DMS53 treated with DMSO at 0.1 percent for 48 hours (cell line): Measurements from ENCODE around the gene HYPK.
A peak's percentile ranks its signal among the peaks of the same experiment; 100 is the strongest.

Source experiments
- DNase-seq: peaks from one replicate; lab custom pipeline; 2025; ENCODE audit not compliant: unreplicated experiment; lab: John Stamatoyannopoulos, UW

HYPK gene

GRCh38 chr15:43800286-43801141 is at the start of gene HYPK:
Gene HYPK (plus strand): TSS chr15:43800599. CDS start chr15:43800623, 24 bp downstream.
- DNase-seq = peak; percentile 42

GRCh38 chr15:43751885-43752284 is 48.5 kb upstream of the HYPK start:
- DNase-seq = no peak

DNA sequence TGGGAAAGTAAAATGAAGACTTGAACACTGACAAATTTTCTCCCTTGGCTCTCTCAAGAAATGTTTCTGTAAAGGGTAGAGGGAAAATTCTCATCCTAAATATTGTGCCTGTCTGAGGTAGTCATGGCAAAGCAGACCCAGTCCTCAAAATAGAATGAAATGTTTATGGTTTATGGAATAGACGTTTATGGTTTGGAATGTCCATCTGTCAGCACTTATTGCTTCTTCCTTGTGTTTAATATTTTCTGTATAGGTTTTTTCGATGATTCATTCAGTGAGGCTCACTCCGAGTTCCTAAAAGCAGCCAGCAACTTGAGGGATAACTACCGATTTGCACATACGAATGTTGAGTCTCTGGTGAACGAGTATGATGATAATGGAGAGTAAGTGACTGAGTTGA is 37.6 kb upstream of the HYPK start:
- DNase-seq = no peak

GRCh38 chr15:43763819-43764446 is 36.5 kb upstream of the HYPK start:
- no peak for DNase-seq

DNA sequence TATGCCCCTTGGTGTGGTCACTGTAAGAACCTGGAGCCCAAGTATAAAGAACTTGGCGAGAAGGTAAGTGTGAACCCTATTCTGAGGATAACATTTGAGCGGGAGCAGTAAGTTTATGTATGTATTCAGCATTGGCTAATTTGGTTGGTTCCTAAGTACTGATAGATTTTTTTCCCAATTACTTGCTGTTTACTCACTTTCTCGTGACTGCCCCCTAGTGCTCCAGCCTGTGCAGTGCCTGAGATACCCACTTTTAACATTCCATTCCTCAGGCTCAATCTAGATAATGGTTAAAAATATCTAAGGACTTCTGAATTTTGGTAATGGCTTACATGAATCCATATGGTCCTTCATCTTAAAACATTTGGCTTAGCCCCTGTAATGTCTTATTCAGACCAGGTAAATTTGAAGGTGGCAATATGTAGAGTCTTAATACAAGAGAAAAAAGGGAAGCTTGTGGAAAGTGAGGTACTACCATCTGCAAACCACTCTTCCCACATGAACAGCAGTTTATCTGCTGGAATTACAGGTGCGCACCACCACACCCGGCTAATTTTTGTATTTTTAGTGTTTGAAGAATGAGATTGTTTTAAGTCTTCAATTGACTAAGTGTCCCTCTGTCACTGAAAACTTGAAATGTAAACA is 30.7 kb upstream of the HYPK start:
- DNase-seq = peak; percentile 23

- DNase-seq = no peak
Measured at GRCh38 chr15:43771816-43772215, 28.6 kb upstream of the HYPK start.

GRCh38 chr15:43772624-43773023 is 27.8 kb upstream of the HYPK start:
- DNase-seq = no peak

DNA sequence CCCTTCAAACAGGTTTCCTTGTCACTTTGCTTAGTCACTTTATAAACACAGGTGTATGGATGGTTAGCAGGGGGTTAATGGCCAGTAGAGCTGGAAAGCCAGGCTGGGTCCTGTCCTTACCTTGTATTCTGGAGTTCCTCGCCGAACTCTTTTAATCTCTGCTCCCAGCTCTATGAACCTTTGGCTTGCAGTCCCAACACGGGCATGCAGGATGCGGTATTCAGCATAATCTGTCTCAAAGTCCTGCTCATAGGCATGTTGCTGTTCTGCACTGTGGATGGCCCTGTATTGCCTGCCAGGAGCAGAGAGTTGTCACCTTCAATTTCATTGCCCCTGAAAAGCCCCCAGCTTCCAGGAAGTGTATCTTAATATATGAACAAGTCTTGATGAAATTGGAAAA is 26.3 kb upstream of the HYPK start:
- DNase-seq = no peak

DNA sequence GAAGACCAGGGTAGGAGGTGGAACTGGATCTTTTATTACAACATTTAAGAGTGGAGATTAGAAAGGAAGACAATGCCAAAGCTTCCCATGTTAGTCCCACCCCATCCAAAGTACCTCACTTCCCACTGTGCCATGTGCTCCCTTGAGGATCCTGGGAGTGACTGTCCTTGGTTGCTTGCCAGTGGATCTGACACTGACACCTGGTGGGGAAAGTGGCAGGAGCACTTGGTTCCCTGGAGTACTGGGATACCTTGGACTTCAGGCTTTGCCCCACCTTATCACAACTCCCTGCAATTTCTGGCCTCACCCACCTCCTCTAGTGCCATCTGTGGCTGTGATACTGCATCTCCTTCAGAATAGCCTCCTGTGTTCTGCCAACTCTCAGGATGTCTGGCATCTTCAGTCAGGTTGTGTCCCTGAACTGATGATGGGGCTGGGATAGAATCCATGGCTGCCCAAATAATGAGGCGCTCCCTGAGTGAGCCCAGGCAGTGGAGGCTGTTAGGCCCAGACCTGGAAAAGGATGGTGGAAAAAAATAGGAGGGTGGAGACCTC is 24.9 kb upstream of the HYPK start:
- peak; percentile 69 for DNase-seq

DNA sequence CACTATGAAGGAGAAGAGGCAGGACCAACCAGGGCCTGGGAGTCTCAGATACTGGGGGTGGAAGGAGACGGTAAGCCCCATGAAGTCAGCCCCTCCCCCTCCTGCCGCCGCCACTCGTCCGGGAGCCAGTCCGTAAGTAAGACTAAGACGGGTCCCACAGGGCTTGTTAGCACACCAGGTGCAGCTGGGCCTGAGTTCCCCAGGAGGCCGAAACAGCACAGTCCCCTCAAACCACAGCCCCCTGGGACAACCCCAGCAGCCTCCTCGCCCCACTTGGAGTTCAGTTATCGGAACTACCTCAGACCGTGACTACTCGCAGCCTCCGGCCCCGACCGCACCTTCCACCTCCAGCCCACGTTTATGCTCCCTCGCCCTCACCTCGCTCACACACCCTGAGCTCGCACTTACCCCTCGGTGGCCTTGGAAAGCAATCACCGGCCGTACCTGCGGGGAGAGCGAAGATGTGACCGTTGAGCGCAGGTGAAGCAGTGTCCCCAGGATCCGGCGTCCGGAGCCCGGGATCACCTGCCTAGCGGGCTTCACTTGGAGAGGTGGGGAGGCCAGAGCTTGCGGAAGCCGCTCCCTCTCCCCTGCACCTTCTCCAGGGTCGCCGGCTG is 24.2 kb upstream of the HYPK start:
- peak; percentile 51 for DNase-seq

- peak; percentile 74 for DNase-seq
Measured at GRCh38 chr15:43776718-43777266, 23.6 kb upstream of the HYPK start, which contains the start of gene ELL3. Gene ELL3 (minus strand): TSS chr15:43776966. CDS start chr15:43776901, 65 bp downstream.

- peak; percentile 74 for DNase-seq
Measured at GRCh38 chr15:43777267-43777914, 23.0 kb upstream of the HYPK start.

GRCh38 chr15:43779016-43779415 is 21.4 kb upstream of the HYPK start:
- DNase-seq = no peak

- no peak for DNase-seq
Measured at GRCh38 chr15:43789409-43789808, 11.0 kb upstream of the HYPK start.

- peak; percentile 92 for DNase-seq
Measured at GRCh38 chr15:43791993-43792760, 8.2 kb upstream of the HYPK start, which contains the start of gene SERF2. Gene SERF2 (plus strand): TSS chr15:43792320. CDS start chr15:43792377, 57 bp downstream.

- no peak for DNase-seq
Measured at GRCh38 chr15:43792761-43793476, 7.5 kb upstream of the HYPK start.

GRCh38 chr15:43793647-43794046 is 6.8 kb upstream of the HYPK start:
- no peak for DNase-seq

DNA sequence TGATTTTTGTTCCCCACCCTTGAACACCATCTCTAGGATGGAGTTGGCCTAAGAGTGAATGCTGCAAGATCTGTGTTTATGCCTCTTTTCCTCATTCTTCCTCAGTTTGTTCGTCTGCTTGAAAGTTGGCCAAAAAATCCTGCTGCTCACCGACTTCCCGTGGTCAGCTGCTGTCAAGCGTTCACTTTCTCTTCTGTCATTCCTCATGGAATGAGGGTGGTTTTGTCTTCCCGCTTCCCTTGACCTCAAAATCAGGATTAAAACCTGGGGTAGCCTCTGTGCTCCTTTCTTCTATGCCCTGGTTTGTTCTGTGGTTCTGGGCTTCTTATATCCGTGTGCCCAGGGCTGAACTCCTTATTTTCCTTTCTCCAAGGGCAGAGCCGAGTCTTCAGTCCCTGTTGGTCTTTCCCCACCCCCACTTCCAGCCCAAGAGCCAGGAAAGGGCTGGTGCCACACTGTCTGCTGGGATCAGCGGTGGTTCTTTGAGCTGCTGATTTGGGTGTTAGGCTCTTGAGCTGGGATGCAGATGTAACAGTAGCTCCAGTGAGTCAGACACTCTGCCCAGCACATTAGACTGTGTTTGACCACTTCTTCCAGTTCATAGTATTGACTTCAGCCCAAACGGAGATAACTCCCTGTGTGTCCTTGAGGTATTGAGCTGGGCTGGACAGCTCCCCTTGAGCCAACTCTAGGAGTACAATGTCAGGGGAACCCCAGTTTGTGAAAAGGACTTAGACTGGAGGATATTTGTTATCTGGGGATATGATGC is 5.9 kb upstream of the HYPK start:
- DNase-seq = no peak
